Tibial nerve (tissue), 4 donors: ENCODE results near the gene CEBPG.

Experiments
- CTCF ChIP-seq, 5 experiments: fragments of 200-600 bp in 3 of 5; fragments of 450-650 bp in 2 of 5; sonication (generic) in 3 of 5; IDR thresholded peaks; one replicate each; pipeline ENCODE4 v1.5.1; 2016 to 2019; ENCODE audit warnings: antibody characterized with exemption in 5 of 5, mild to moderate bottlenecking in 3 of 5, moderate library complexity in 2 of 5
- EP300 ChIP-seq, 2 donors: sonication (generic); formaldehyde crosslinking; IDR thresholded peaks; one replicate each; pipeline ENCODE4 v1.6.1; 2017; ENCODE audit warnings: antibody characterized with exemption in 2 of 2, mild to moderate bottlenecking in 1 of 2
- POLR2A ChIP-seq, 2 donors: fragments of 450-650 bp; IDR thresholded peaks; one replicate each; pipeline ENCODE4 v1.6.1; 2017; ENCODE audit warnings: antibody characterized with exemption in 2 of 2, mild to moderate bottlenecking in 2 of 2, moderate library complexity in 2 of 2

- no peak for TF ChIP-seq POLR2A (IDR thresholded peaks at IDR 0.05)
- TF ChIP-seq CTCF (IDR thresholded peaks at IDR 0.05): no peak
- no peak for TF ChIP-seq EP300 (IDR thresholded peaks at IDR 0.05)
Measured at GRCh38 chr19:33358408-33358807, 15.1 kb upstream of the CEBPG start.
